H7 (cell line): ENCODE data around the gene CCNI. TPM values are rescaled to one million over a fixed set of nuclear protein-coding genes. Genes with fewer than 3 reads are reported as not detected.
"Not testable (repeated sequence)": the region's sequence is repeated elsewhere in the genome, so short reads cannot be mapped to it uniquely, and the experiment has no call there.

ENCODE experiments used
- DNase-seq: peaks from one replicate; pipeline ENCODE4 v3.0.0; 2012
- H3K27me3 ChIP-seq: 2 replicates; pipeline ENCODE4 v1.6.0; 2011; ENCODE audit warnings: mild to moderate bottlenecking, low read length; ENCODE audit not compliant: control insufficient read depth, insufficient read depth
- H3K36me3 ChIP-seq: replicated peaks from 2 replicates; pipeline ENCODE4 v1.5.1; 2011; ENCODE audit warnings: low read length; ENCODE audit not compliant: control insufficient read depth, insufficient read depth
- H3K4me3 ChIP-seq: 2 replicates; pipeline ENCODE4 v1.5.1; 2011; ENCODE audit warnings: low read depth, mild to moderate bottlenecking, control low read depth, low read length, moderate library complexity; ENCODE audit not compliant: insufficient read depth
- total RNA-seq: library from RNA; depleted of rRNA; stranded (reverse); fragments of >200 nt; shearing (Covaris generic); gene quantifications from 2 replicates; pipeline ENCODE4 v1.2.3, GENCODE V29; 2014

The CCNI gene
- total RNA-seq, 1 experiment from 2014 or later, result 149 TPM

DNA sequence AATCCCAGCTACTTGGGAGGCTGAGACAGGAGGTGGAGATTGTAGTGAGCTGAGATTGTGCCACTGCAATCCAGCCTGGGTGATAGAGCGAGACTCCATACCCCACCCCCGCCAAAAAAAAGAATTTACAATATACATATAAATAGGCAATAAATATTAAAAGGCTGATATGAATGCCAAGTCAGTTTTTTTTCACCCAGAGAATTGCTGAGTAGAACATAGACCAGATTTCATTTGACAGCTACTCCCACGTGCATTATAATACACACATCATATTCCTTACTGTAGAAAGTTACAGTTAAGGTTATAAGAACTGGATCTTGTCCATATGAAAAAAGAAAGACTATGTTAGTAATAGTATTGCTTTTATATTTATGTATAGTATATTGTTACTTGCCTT is 18.7 kb upstream of the CCNI start:
- Histone ChIP-seq H3K27me3 (no peaks in the 10 kb centered on the region), H3K4me3 (no peak overlapping the region), H3K36me3 (no peaks in the 10 kb centered on the region)
- no peak for DNase-seq

DNA sequence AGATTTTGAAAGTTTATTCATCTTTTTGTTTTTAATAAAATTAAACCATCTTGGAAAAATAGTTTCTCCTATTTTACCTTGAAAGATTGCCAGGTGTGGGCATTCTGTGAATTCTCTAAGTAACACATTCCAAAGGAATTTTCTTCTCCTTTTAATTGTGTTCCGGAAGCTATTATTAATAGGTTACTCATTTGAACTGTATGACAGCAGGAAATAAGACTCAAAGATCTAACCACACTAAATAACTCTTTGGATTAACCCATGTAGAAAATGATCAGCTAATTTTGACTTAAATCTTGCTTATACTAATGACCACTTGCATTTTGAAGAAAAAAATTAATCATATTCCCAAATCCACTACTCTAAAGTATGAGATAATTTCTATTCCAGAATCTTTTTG is 17.6 kb upstream of the CCNI start:
- Histone ChIP-seq H3K36me3 (no peaks in the 10 kb centered on the region), H3K27me3 (no peaks in the 10 kb centered on the region), H3K4me3 (no peak overlapping the region)
- DNase-seq, result no peak

DNA sequence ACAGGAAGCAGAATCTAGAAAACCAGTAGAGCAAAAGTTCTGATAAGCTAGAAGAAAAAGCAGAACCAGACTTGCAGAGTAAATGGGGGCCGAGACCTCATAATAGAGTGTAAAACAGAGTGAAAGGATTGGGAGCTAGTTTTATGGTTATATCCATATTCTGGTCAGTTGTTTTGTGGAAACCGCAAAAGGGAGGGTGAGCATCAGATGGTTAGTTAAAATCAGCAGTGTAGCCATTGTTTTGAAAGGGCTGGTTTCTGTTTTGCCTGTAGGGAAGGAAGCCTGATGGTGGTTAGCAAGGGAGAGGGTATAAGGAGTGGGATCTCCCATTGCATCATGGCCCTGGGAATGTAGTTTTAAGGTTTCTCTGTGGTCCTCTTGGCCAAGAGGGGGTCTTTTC is 17.2 kb upstream of the CCNI start:
- Histone ChIP-seq H3K36me3 (no peaks in the 10 kb centered on the region), H3K27me3 (no peaks in the 10 kb centered on the region), H3K4me3 (no peak overlapping the region)
- DNase-seq, result no peak

DNA sequence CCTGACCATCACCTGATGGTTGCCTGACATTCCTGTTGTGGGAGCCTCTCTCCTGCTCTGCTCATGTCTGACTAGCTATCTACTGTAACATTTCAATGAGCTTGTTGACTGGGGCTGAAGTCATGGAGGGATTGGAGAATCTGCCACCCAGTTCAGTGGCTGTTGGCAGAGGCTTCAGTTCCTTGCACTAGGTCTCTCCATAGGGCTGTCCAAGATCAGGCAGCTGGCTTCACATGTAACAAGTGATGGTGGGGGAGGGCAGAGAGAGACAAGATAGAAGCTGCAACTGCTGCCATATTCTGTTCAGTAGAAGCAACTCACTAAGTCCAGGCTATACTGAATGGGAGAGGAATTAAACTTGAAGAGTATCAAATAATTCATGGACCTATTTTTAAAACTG is 14.1 kb upstream of the CCNI start:
- H3K36me3 ChIP-seq, result no peaks in the 10 kb centered on the region

DNA sequence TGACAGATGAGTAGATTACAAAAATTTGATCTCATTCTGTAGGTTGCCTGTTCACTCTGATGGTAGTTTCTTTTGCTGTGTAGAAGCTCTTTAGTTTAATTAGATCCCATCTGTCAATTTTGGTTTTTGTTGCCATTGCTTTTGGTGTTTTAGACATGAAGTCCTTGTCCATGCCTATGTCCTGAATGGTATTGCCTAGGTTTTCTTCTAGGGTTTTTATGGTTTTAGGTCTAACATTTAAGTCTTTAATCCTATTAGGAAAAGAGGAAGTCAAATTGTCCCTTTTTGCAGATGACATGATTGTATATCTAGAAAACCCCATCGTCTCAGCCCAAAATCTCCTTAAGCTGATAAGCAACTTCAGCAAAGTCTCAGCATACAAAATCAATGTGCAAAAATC is 11.2 kb upstream of the CCNI start:
- not testable (repeated sequence) for H3K27me3 ChIP-seq, DNase-seq, H3K4me3 ChIP-seq, H3K36me3 ChIP-seq

More for the DNA sequence above, 14.1 kb upstream of the CCNI start:
- Histone ChIP-seq H3K27me3 (no peaks in the 10 kb centered on the region), H3K4me3 (no peak overlapping the region)
- no peak for DNase-seq

DNA sequence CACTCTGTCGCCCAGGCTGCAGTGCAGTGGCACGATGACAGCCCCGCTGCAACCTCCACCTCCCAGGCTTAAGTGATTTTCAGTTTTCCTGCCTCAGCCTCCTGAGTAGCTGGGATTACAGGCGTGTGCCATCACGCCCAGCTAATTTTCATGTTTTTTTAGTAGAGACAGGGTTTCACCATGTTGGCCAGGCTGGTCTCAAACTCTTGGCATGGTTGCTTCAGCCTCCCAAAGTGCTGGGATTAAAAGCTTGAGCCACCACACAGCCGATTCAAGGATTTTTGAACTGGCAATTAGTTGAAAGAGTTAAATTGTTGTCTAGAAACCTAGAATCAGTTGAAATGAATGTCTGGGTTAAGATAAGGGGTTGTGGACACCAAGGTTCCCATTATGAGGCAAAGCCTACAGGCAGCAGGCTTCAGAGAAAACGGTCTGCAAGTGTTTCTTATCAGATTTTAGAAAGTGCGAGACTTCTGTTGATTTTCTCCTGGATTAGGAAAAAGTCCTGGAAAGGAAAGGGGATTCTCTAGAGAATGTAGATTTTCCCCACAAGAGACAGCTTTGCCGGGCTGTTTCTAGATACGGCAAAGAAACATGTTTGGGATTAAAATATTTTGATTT is 8.3 kb upstream of the CCNI start:
- Histone ChIP-seq H3K36me3 (no peaks in the 10 kb centered on the region), H3K4me3 (no peak overlapping the region), H3K27me3 (no peaks in the 10 kb centered on the region)
- no peak for DNase-seq

DNA sequence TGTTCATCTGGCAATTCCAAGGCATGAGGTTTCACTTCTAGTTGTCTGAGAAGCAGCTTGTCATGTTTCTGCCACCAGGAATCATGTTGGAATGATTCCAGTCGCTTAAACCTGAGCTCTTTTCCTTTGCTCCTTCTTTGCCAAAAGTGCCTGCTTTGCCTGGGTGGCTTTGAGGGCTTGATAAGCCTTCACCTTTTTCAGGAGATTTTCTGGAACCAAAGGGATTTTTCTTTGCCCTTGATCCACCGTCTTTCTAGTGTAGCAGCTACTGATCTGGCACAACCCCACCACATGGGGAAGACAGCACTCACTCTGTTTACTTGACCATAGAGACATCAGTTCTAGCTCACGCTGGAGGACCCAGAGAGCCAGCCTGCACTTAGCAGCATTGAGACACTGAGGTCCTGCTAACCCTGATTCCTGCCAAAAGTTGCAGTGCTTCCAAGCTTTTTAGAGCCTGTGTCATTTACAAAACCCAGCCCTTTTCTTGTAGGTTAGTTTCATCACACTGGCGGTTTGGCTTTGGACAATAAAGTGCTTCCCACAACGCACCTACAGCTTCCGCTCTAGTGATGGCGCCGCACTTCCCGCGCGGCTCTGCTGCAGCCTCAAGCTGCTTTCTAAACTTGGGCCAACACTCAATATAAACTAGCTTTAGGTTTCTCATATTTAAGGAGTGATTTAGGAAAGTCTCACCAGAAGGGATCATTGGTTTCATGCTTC is 7.3 kb upstream of the CCNI start:
- Histone ChIP-seq H3K27me3 (no peaks in the 10 kb centered on the region), H3K4me3 (no peak overlapping the region), H3K36me3 (no peaks in the 10 kb centered on the region)
- no peak for DNase-seq

DNA sequence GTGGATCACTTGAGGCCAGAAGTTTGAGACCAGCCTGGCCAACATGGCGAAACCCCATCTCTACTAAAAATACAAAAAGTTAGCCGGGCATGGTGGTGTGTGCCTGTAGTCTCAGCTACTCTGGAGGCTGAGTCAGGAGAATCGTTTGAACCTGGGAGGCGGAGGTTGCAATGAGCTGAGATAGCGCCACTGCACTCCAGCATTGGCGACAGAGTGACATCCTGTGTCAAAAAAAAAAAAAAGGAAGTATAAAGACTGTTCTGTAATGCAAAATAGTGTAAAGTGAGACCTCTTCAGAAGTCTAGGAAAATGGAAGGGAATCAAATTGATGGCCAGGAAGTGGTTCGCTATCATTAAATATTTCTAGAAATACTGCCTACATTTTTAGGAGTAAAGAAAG is 5.0 kb upstream of the CCNI start:
- not testable (repeated sequence) for DNase-seq

DNA sequence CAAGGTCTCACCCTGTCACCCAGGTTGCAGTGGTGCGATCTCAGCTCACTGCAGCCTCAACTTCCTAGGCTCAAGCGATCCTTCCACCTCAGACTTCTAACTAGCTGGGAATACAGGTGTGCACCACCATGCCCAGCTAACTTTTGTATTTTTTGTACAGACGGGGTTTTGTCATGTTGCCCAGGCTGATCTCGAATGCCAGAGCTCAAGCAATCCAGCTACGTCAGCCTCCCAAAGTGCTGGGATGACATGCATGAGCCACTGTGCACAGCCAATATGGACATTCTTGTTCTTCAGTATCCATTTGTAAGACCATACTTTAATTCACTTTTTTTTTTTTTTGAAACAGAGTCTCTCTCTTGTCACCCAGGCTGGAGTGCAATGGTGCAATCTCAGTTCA is 3.5 kb upstream of the CCNI start:
- no peaks in the 10 kb centered on the region for H3K27me3 ChIP-seq
- DNase-seq, result no peak
- no peaks in the 10 kb centered on the region for H3K36me3 ChIP-seq
- H3K4me3 ChIP-seq, result no peak overlapping the region

More for the DNA sequence above, 5.0 kb upstream of the CCNI start:
- H3K4me3 ChIP-seq, H3K36me3 ChIP-seq, H3K27me3 ChIP-seq: not testable (repeated sequence)

DNA sequence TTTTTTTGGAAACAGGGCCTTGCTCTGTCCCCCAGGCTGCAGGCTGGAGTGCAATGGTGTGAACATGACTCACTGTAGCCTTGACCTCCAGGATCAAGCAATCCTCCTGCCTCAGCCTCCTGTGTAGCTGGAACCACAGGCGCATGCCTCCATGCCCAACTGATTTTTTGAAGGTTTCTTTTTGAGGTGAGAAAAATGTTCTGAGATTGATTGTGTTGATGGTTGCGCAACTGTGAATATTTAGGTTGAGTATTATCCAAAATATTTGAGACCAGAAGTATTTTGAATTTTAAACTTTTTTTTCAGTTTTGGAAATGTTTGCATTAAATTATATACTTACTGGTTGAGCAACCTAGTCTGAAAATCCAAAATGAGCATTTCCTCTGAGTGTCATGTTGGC is 2.6 kb upstream of the CCNI start:
- DNase-seq, result no peak

DNA sequence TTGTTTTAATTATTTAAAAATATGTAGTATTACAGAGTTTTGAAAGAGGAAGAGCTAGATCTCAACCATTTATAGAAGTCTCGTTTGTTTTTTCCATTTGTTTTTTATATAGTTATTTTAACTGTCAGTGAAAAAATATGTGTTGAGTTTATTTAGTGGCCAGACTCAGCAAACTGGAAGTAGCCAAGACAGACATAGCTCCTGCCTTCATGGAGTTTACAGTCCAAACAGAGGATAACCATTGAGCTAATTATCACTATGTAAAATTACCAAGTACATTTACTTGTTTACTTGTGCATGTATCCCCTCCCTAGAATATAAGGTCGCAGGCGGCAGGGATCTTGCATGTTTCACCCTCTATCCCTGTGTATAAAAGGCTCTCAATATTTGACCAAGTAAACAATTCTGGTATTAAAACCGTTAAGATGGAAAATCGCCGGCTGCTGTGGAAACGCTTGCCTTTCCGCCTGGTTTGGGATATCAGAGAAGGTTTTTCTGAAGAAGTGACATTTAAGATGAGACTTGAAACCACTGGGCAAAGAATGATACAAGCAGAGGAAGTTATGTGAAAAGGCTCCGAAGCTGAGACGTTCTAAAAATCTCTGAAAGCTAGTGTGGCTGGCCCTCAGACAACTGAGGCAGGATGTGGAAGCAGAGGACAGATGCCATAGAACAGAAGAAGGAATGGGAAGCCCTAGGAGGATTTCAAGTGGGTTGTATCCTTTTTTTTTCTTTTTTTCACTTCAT is 1.3 kb upstream of the CCNI start:
- H3K36me3 ChIP-seq, result no peaks in the 10 kb centered on the region
- DNase-seq, result no peak
- peak overlapping the region; percentile 74; the same call in 1 of the 2 replicates for H3K4me3 ChIP-seq
- no peaks in the 10 kb centered on the region for H3K27me3 ChIP-seq

More for the DNA sequence above, 2.6 kb upstream of the CCNI start:
- Histone ChIP-seq H3K4me3 (no peak overlapping the region), H3K27me3 (no peaks in the 10 kb centered on the region), H3K36me3 (no peaks in the 10 kb centered on the region)

DNA sequence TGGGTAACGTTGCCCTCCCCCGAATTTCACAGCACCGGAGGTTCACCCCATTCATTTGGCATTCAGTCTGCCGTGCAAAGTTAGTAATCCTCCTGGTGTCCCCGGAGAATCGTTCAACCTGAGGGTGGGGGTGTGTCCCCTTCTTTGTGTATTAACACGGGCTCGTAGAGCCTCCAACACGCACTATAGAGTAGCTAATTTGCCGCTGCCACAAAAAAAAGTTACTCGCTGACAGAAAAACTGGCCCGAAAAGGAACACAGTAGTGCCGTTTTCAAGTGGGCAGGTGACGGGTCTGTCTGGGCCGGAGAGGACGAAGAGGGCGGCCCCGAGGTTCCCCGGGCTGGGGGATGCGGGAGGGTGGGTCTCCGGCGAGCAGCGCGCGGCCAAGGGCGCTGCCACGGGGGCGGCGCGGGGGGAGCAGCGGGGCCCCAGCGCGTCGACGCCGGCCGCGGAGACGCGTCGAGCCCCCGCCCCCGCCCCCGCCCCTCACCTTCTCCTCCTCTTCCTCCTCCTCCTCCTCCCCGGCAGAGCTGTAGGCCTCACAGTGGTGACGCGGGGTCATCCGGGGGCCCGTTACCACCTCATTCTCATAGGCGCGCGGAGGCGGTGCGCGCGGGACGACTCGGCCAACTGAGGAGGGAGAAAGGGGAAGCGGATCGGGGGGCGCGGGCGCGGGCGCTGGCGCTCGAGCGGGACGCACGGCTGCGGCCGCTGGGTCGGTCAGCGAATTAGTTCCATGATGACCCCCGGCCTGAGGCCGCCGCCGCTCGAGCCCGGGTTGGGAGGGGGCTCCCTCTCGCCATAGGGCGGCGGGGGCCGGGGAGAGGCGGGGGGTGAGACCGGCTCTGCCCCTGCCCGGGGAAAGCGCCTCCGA is 571 bp downstream of the CCNI start:
- DNase-seq, result peak; percentile 84
- Histone ChIP-seq H3K36me3 (no peaks in the 10 kb centered on the region), H3K27me3 (no peaks in the 10 kb centered on the region), H3K4me3 (peak overlapping the region; percentile 74)

DNA sequence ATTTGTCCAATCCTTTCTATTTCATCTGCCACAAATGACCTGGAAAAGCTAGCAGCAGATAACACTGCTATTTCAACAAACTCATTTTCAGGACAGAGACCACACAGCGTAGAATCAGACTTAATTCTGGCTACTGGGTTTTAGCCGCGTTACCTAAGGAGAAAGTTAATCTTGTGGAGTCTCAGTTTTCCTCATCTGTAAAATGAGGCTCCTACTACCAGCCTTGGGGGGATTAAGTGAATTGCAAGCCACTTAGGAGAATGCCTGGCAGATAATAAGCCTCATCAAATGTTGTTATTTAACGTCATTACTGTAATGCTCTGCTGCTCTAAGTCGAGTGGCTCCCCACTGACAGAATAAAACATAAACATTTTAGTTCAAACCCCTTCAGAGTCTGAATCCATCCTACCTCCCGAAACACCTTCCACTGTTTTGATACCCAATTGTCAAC is 1.4 kb downstream of the CCNI start:
- no peaks in the 10 kb centered on the region for H3K36me3 ChIP-seq
- DNase-seq, result no peak
- peak overlapping the region; percentile 74 for H3K4me3 ChIP-seq
- no peaks in the 10 kb centered on the region for H3K27me3 ChIP-seq

DNA sequence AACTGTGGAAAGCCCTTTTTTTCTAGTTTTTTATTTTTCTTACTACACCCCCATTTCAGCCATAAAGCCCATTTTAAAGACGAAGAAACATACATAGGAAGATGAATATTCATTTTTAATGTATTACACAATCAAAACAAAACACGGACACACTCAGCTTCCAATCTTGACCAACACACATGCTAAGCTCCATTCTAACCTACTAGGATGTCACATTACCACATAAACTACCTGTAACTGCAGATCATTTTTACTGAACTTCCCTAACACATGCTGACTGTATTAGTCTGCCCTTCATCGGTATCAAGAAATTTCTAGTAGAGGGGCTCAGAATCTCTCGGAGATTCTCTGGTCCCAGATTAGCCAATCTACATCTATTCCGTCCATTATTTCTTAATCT is 1.8 kb downstream of the CCNI start:
- Histone ChIP-seq H3K4me3 (peak overlapping the region; percentile 74; the same call in 1 of the 2 replicates), H3K27me3 (no peaks in the 10 kb centered on the region), H3K36me3 (no peaks in the 10 kb centered on the region)
- no peak for DNase-seq
